Measurements from ENCODE around the gene KMT2D.

The KMT2D gene

GRCh38 chr12:49052451-49053208, 8.0 kb downstream of the KMT2D start:
- no peak for DNase-seq (ENCODE audit: low spot score)

GRCh38 chr12:49051777-49052438, 8.7 kb downstream of the KMT2D start:
- no peak for DNase-seq (ENCODE audit: low spot score)

- no peak for DNase-seq (ENCODE audit: low spot score)
These were observed 9.2 kb downstream of the KMT2D start for GRCh38 chr12:49051373-49051764.

GRCh38 chr12:49050507-49051372, 9.9 kb downstream of the KMT2D start:
- DNase-seq (ENCODE audit: low spot score): no peak

- no peak for DNase-seq (ENCODE audit: low spot score)
These were observed 10.9 kb downstream of the KMT2D start for GRCh38 chr12:49049566-49050224.

- DNase-seq (ENCODE audit: low spot score): no peak
These were observed 11.6 kb downstream of the KMT2D start for GRCh38 chr12:49048953-49049352.

- no peak for DNase-seq (ENCODE audit: low spot score)
These were observed 14.3 kb downstream of the KMT2D start for GRCh38 chr12:49046129-49046895.

- no peak for DNase-seq (ENCODE audit: low spot score)
These were observed 15.9 kb downstream of the KMT2D start for GRCh38 chr12:49044660-49045059.

- DNase-seq (ENCODE audit: low spot score): no peak
These were observed 16.7 kb downstream of the KMT2D start for GRCh38 chr12:49043856-49044258.

GRCh38 chr12:49043241-49043640, 17.4 kb downstream of the KMT2D start:
- DNase-seq (ENCODE audit: low spot score): no peak

- no peak for DNase-seq (ENCODE audit: low spot score)
These were observed 18.6 kb downstream of the KMT2D start for GRCh38 chr12:49041881-49042484.

- DNase-seq (ENCODE audit: low spot score): no peak
These were observed 19.3 kb downstream of the KMT2D start for GRCh38 chr12:49041036-49041880.

GRCh38 chr12:49040364-49040855, 20.2 kb downstream of the KMT2D start:
- DNase-seq (ENCODE audit: low spot score): no peak

GRCh38 chr12:49039421-49040363, 20.9 kb downstream of the KMT2D start:
- no peak for DNase-seq (ENCODE audit: low spot score)

- DNase-seq (ENCODE audit: low spot score): no peak
These were observed 22.2 kb downstream of the KMT2D start for GRCh38 chr12:49038291-49038955.

GRCh38 chr12:49037947-49038237, 22.7 kb downstream of the KMT2D start:
- DNase-seq (ENCODE audit: low spot score): no peak

- DNase-seq (ENCODE audit: low spot score): no peak
These were observed 23.3 kb downstream of the KMT2D start for GRCh38 chr12:49037111-49037946.

Measured in pons (tissue), 1 donor.